ENCODE results near the gene CYP4B1.

Gene CYP4B1

DNA sequence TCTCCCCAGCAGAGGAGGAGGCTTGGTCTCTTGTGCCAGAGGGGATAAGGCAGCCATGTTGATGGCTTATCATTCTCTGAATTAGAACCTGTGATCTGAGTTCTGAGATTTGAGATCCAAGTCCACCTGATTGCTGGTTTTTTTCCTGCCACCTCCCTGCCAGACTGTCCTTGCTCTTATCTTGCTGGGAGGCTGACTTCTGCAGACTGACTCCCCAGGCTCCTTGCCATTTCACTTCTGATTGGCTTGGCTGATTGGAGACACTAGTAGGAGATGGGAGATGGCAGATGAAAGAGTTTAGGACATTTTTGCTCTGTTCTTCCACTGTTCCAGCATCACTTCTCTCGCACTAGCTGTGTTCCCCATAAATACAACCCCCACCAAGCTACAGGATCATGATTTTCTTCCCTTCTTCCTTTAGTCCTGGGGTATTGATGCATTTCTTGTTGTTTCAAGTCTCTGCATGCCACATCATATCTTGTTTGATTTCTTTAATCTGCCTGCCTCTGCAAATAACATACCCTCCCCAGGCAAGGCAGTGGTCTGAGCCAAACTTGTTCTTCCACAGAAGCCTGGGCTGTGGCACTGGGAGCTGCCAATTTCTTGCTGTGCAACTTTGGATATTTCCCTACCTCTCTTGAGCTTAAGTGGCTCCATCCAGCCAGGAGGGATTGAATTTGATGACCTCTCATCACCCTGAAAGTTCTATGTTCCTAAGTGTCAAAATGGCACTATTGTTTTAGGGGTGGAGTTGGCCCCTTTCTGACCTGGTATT lies 963 bp upstream of the CYP4B1 start:
- no peak for DNase-seq (ENCODE audit: low spot score)

DNA sequence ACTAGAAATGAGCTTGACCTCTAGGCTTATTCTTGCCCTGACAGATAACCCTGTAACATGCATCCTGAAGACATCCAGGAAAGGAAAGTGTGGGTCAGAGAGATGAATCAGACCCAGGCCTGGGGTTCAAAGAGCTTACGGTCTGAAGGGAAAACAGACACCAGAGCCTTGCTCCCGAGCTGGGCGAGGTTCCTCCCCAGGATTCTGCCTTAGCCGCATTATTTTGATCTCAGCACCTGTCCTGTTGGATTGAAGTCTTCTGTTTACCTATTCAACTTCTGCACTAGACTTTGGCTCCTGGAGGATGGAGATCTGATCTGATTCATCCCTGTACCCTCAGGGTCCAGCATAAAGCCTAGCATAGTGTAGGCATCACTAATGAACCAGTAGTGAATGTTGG lies 1.9 kb downstream of the CYP4B1 start:
- no peak for DNase-seq (ENCODE audit: low spot score)

- DNase-seq (ENCODE audit: low spot score): no peak
Measured at GRCh38 chr1:46801323-46802055, 2.6 kb downstream of the CYP4B1 start.

DNA sequence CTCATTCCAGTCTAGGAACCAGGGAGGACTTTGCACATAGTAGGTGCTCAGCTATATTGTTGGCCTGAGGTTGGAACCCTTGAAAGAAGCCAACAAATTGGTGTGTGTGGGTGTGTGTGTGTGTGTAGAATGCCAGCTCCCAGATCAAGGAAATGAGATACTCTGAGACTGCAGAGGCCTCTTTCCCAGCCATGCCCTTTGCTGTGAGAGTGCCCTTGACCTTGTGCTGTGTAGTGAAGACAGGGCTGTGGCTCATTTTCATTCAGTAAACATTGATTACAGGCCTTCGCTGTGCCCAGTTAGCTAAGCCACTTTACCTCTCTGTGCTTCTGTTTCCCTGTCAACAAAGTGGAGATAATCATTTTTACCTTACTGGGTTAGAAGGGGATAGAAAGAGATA lies 3.2 kb downstream of the CYP4B1 start:
- no peak for DNase-seq (ENCODE audit: low spot score)

- DNase-seq (ENCODE audit: low spot score): no peak
Measured at GRCh38 chr1:46802901-46803574, 4.2 kb downstream of the CYP4B1 start.

- DNase-seq (ENCODE audit: low spot score): no peak
Measured at GRCh38 chr1:46804027-46804889, 5.4 kb downstream of the CYP4B1 start.

DNA sequence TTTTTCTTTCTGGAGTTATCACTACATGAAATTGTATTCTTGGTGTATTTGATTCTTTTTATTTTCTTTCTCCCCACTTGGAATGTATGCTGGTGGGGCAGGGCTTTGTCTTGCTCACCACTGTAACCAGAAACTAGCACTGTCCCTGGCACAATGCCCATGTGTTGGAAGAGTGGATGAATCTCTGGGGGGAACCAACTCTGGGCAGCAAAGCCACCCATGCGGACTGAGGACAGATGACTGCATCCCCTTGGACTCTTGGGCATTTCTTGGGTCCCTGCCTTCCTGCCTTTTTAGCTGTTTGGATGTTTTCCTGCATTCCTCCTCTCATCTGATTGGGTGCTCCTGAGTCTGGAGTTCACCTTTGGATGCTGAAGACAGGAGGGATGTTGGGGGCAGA lies 6.1 kb downstream of the CYP4B1 start:
- DNase-seq (ENCODE audit: low spot score): no peak

DNA sequence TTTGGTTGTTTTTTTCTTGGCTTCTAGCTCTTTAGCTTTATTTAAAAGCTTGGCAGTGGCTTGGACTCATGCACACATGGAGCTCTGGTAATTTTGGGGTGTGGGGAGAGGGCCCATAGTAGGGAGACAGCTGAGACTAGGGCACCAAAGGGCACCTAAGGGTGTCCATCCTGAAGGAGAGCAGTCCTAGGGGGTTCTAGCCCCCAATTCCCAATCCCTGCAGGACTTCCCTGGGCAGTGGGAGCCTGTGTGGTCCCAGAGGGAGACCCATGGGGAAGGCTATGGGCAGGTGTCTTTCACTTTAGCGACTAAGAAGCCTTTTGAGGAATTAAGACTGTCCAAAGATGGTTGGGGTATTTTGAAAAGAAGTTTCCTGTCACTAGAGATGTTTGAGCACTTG lies 6.9 kb downstream of the CYP4B1 start:
- DNase-seq (ENCODE audit: low spot score): no peak

- no peak for DNase-seq (ENCODE audit: low spot score)
Measured at GRCh38 chr1:46806196-46807020, 7.6 kb downstream of the CYP4B1 start.

GRCh38 chr1:46807046-46807972 lies 8.5 kb downstream of the CYP4B1 start:
- DNase-seq (ENCODE audit: low spot score): no peak

- DNase-seq (ENCODE audit: low spot score): no peak
Measured at GRCh38 chr1:46809071-46809470, 10.2 kb downstream of the CYP4B1 start.

DNA sequence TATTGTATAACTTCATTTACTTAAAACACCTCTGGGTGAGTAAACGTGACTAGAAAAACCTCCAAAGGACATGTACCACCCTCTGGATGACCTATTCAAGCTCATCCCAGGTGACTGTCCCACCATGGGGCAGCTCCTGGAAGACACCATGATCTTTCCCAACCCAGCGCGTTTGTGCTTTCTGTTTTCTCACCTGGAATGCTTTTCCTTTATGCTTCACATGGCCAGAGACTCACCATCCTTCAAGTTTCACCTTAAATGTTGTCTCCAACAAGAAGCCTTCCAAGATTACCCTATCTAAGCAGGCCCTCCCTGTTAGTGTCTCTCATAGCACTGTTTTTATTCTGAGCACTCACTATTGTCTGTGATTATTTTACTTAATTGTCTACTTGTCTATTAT lies 11.1 kb downstream of the CYP4B1 start:
- no peak for DNase-seq (ENCODE audit: low spot score)

DNA sequence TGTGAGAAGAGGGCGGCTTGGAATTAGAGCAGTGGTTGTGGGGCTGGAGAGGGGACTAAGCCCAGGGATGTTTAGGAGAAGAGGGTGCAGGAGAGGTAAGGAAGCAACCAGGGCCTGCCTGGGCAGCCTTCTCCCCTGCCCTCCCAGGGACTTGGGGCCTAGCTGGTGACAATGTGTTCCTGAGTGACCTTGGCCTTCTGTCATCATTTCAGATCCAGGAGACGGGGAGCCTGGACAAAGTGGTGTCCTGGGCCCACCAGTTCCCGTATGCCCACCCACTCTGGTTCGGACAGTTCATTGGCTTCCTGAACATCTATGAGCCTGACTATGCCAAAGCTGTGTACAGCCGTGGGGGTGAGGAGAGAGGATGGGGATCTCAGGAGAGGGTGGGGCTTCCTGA lies 11.8 kb downstream of the CYP4B1 start:
- DNase-seq (ENCODE audit: low spot score): no peak

- DNase-seq (ENCODE audit: low spot score): no peak
Measured at GRCh38 chr1:46811053-46811452, 12.2 kb downstream of the CYP4B1 start.

DNA sequence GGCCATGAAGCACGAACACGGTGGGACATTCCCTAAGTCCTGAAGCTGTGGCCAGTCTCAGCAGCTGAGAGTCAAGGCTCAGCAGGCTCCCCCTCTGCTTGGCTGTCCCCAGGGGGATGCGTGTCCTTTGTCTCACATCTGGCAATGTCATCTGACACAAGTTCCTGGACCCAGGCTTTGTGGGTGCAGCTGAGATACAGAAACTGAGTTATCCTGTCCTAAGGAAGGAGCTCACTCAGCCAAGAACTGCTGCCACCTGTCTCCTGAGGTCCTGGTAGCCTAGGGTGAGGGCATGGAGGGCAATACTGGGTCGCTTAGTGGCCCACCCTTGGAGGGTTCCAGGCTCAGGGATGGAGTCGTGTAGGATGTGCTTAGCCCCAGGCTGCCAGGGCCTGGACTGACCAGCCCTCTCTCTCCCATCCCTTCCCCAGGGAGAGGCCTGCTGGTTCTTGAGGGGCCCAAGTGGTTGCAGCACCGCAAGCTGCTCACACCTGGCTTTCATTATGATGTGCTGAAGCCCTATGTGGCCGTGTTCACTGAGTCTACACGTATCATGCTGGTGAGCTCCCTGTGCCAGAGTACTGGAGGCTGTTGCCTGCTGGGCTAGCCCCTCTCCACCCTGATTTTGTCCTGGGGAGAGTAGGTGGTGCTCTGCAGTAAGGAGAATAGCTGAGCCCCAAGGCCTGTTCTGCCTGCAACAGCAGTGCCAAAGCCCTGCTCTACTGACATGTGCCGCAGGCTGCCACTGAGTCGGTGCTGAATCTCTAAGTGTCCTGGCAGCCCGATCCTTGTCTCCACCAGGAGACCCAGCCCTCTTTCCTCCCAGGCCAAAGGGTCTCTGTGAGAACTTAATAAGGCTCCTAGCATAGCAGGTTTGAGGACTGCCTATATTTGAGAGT lies 13.5 kb downstream of the CYP4B1 start:
- no peak for DNase-seq (ENCODE audit: low spot score)

- DNase-seq (ENCODE audit: low spot score): no peak
Measured at GRCh38 chr1:46812996-46813857, 14.4 kb downstream of the CYP4B1 start.

DNA sequence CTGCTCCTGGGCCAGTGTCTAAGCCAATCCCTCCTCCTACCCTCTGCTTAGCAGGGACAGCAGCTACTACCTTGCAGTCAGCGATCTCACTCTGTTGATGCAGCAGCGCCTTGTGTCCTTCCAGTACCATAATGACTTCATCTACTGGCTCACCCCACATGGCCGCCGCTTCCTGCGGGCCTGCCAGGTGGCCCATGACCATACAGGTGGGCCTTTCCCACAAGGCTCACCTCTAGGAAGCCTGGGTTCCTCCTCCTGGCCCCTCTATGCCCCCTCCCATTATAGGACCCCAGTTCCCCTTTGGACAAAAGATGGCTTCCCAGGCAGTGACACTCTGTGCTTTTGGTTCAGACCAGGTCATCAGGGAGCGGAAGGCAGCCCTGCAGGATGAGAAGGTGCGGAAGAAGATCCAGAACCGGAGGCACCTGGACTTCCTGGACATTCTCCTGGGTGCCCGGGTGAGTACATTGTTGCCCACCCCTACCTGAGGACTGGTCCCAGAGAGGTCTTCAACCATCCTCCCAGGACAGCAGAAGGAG lies 15.1 kb downstream of the CYP4B1 start:
- no peak for DNase-seq (ENCODE audit: low spot score)

DNA sequence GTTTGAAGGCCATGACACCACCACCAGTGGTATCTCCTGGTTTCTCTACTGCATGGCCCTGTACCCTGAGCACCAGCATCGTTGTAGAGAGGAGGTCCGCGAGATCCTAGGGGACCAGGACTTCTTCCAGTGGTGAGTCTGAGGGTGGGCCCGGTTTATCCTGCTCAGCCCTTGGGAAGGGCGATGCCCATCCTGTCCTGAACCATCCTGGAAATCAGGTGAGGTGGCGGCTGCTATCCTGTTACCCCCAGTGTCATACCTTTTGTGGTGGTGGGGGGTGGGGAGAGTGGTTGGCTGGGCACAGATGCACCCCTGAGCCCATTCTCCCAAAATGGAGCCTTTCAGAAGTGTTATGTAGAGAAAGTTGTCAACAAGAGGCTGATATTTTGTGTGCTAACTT lies 16.3 kb downstream of the CYP4B1 start:
- DNase-seq (ENCODE audit: low spot score): no peak
